Sigmoid colon (tissue), 7 donors: ENCODE measurements around the gene IGSF5. TPM values are rescaled to one million over a fixed set of nuclear protein-coding genes. Genes with fewer than 3 reads are reported as not detected.
"Not testable (repeated sequence)": the region's sequence is repeated elsewhere in the genome, so short reads cannot be mapped to it uniquely, and the experiment has no call there.

Experiments
- DNase-seq: peaks from one replicate; pipeline ENCODE4 v3.0.0-alpha.2; 2019
- H3K27ac ChIP-seq, 4 donors: fragments of 200-600 bp; sonication (generic); one replicate each; pipeline ENCODE4 v1.5.1; 2016 to 2019; ENCODE audit warnings: mild to moderate bottlenecking in 1 of 4
- H3K27me3 ChIP-seq, 3 donors: fragments of 200-600 bp; sonication (generic); one replicate each; pipeline ENCODE4 v1.5.1; 2019; ENCODE audit warnings: mild to moderate bottlenecking in 1 of 3
- H3K36me3 ChIP-seq, 4 donors: fragments of 200-600 bp; sonication (generic); one replicate each; pipeline ENCODE4 v1.5.1; 2016 to 2019
- H3K4me1 ChIP-seq, 4 donors: fragments of 200-600 bp; sonication (generic); one replicate each; pipeline ENCODE4 v1.5.1; 2017 to 2019
- H3K4me3 ChIP-seq, 4 donors: fragments of 200-600 bp; sonication (generic); one replicate each; pipeline ENCODE4 v1.5.1; 2017 to 2019; ENCODE audit warnings: mild to moderate bottlenecking in 2 of 4, moderate library complexity in 1 of 4
- H3K9me3 ChIP-seq, 4 donors: fragments of 200-600 bp in 3 of 4; sonication (generic) in 3 of 4; one replicate each; pipeline versions ENCODE4 v1.5.1 to v1.6.1; 2013 to 2019
- CTCF ChIP-seq, 4 experiments: fragments of 450-650 bp in 3 of 4; fragments of 200-600 bp in 1 of 4; IDR thresholded peaks; one replicate each; pipeline ENCODE4 v1.5.1; 2016 to 2019; ENCODE audit warnings: antibody characterized with exemption in 4 of 4, mild to moderate bottlenecking in 3 of 4, moderate library complexity in 2 of 4
- EP300 ChIP-seq, 4 donors: sonication (generic); formaldehyde crosslinking; IDR thresholded peaks; one replicate each; pipeline ENCODE4 v1.6.1; 2017; ENCODE audit warnings: antibody characterized with exemption in 4 of 4
- POLR2A ChIP-seq, 2 donors: fragments of 450-650 bp; IDR thresholded peaks; one replicate each; pipeline ENCODE4 v1.6.1; 2016; ENCODE audit warnings: antibody characterized with exemption in 2 of 2, mild to moderate bottlenecking in 2 of 2, moderate library complexity in 2 of 2
- POLR2AphosphoS5 ChIP-seq, 4 donors: sonication (generic); formaldehyde crosslinking; IDR thresholded peaks; one replicate each; pipeline ENCODE4 v1.6.1; 2017; ENCODE audit warnings: antibody characterized with exemption in 4 of 4
- WGBS, 2 donors: extraction: QIAGEN DNeasy Blood & Tissue Kit; methylation state at CpG; one replicate each; pipeline ENCODE4 v1.1.7; 2013; 5-methylcytosine and 5-hydroxymethylcytosine counted together
- intact Hi-C: fragments of 100-400 bp; cut with DNase I; formaldehyde crosslinking; loops from one replicate; pipeline ENCODE4 v1.15.1; 2023
- polyA plus RNA-seq, 3 donors: library from polyadenylated mRNA; stranded (reverse); fragments of 200-250 nt; gene quantifications; one replicate each; pipeline ENCODE4 v1.2.3, GENCODE V29; 2013
- total RNA-seq, 4 donors: library from RNA; depleted of rRNA; stranded (reverse); fragments of >200 nt; gene quantifications; one replicate each; pipeline ENCODE4 v1.1.0, GENCODE V29; 2016
- donor health status: healthy with polysubstance abuse.
- donor health status: Bipolar disorder and iron deficiency.
- donor health status: healthy.

IGSF5 gene
- total and polyA plus RNA-seq, 7 donors, result 0.09 to 0.36 (median 0.27) TPM; not detected in 4

GRCh38 chr21:39730418-39731157 lies 14.4 kb upstream of the IGSF5 start:
- TF ChIP-seq POLR2A (IDR thresholded peaks at IDR 0.05), result no peak
- TF ChIP-seq CTCF (IDR thresholded peaks at IDR 0.05), result no peak
- no peak for TF ChIP-seq POLR2AphosphoS5 (IDR thresholded peaks at IDR 0.05)
- TF ChIP-seq EP300 (IDR thresholded peaks at IDR 0.05), result no peak
- no peak for DNase-seq
- 91 to 92% methylated on average over 13 of the region's 13 CpGs for WGBS, 2 donors
- intact Hi-C loops, result no loop called here
- Histone ChIP-seq H3K9me3 (no peaks in the 10 kb centered on the region), H3K4me3 (no peak overlapping the region), H3K4me1 (no peaks in the 10 kb centered on the region), H3K36me3 (no peaks in the 10 kb centered on the region), H3K27me3 (no peaks in the 10 kb centered on the region), H3K27ac (peak overlapping the region in 1 of 4 donors; percentile 60)

- H3K9me3 ChIP-seq, result no peaks in the 10 kb centered on the region
- WGBS, 2 donors, result 92 to 94% methylated on average over 4 of the region's 4 CpGs
- no peaks in the 10 kb centered on the region for H3K36me3 ChIP-seq
- no peak for TF ChIP-seq EP300 (IDR thresholded peaks at IDR 0.05)
- no peak for TF ChIP-seq CTCF (IDR thresholded peaks at IDR 0.05)
- no peak for TF ChIP-seq POLR2AphosphoS5 (IDR thresholded peaks at IDR 0.05)
- no peak for TF ChIP-seq POLR2A (IDR thresholded peaks at IDR 0.05)
- H3K27ac ChIP-seq, result no peak overlapping the region
- no peak overlapping the region for H3K4me3 ChIP-seq
- intact Hi-C loops, result no loop called here
- DNase-seq, result no peak
- H3K27me3 ChIP-seq, result no peaks in the 10 kb centered on the region
- H3K4me1 ChIP-seq, result no peaks in the 10 kb centered on the region
Measured at GRCh38 chr21:39736716-39737115, 8.3 kb upstream of the IGSF5 start.

GRCh38 chr21:39737376-39738000 lies 7.5 kb upstream of the IGSF5 start:
- no peaks in the 10 kb centered on the region for H3K9me3 ChIP-seq
- H3K4me1 ChIP-seq, result no peaks in the 10 kb centered on the region
- no peaks in the 10 kb centered on the region for H3K36me3 ChIP-seq
- no peak overlapping the region for H3K27ac ChIP-seq
- TF ChIP-seq POLR2AphosphoS5 (IDR thresholded peaks at IDR 0.05) (no peak), EP300 (IDR thresholded peaks at IDR 0.05) (no peak), POLR2A (IDR thresholded peaks at IDR 0.05) (no peak), CTCF (IDR thresholded peaks at IDR 0.05) (no peak)
- intact Hi-C loops, result no loop called here
- 87% methylated on average over 15 of the region's 15 CpGs for WGBS, 2 donors
- H3K27me3 ChIP-seq, result no peaks in the 10 kb centered on the region
- no peak for DNase-seq
- H3K4me3 ChIP-seq, result no peak overlapping the region

DNA sequence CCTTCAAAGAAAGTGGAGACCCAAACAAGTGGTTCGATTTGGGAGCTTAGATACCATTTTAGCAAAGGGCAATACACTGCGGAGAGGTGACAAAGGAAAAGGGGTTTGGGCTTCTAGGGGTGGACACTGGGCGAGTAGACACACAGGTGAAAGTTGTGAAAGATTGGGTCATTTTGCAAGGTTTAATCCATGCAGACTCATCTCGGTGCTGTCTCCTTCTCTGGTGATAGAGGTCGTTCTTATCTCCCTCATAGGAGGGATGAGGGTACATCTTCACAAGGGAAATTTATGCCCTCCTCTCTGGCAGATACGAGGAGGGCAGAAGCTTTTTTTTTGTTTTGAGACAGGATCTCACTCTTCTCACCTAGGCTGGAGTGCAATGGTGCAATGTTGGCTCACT lies 6.4 kb upstream of the IGSF5 start:
- H3K9me3 ChIP-seq, result no peaks in the 10 kb centered on the region
- DNase-seq, result no peak
- WGBS, 2 donors, result 80 to 84% methylated on average over 6 of the region's 6 CpGs
- H3K4me3 ChIP-seq, result no peak overlapping the region
- no peak overlapping the region for H3K27ac ChIP-seq
- intact Hi-C loops, result no loop called here
- H3K4me1 ChIP-seq, result no peaks in the 10 kb centered on the region
- no peaks in the 10 kb centered on the region for H3K36me3 ChIP-seq
- H3K27me3 ChIP-seq, result no peaks in the 10 kb centered on the region
- TF ChIP-seq CTCF (IDR thresholded peaks at IDR 0.05), result no peak
- no peak for TF ChIP-seq POLR2AphosphoS5 (IDR thresholded peaks at IDR 0.05)
- TF ChIP-seq EP300 (IDR thresholded peaks at IDR 0.05), result no peak
- no peak for TF ChIP-seq POLR2A (IDR thresholded peaks at IDR 0.05)

GRCh38 chr21:39739531-39739930 lies 5.5 kb upstream of the IGSF5 start:
- H3K4me3 ChIP-seq, H3K9me3 ChIP-seq, H3K27ac ChIP-seq, H3K27me3 ChIP-seq, DNase-seq, intact Hi-C loops, H3K36me3 ChIP-seq, H3K4me1 ChIP-seq: not testable (repeated sequence)
- 96 to 98% methylated on average over 5 of the region's 5 CpGs for WGBS, 2 donors

GRCh38 chr21:39742561-39742960 lies 2.4 kb upstream of the IGSF5 start:
- H3K36me3 ChIP-seq, H3K27ac ChIP-seq, H3K4me3 ChIP-seq, DNase-seq, H3K4me1 ChIP-seq, H3K27me3 ChIP-seq, intact Hi-C loops, H3K9me3 ChIP-seq: not testable (repeated sequence)
- 70 to 79% methylated on average over 4 of the region's 4 CpGs for WGBS, 2 donors

- H3K36me3 ChIP-seq, DNase-seq, H3K4me3 ChIP-seq, intact Hi-C loops, H3K9me3 ChIP-seq, H3K27ac ChIP-seq, H3K4me1 ChIP-seq, H3K27me3 ChIP-seq: not testable (repeated sequence)
- WGBS, 2 donors, result 93 to 96% methylated on average over 8 of the region's 8 CpGs
Measured at GRCh38 chr21:39745332-39745731, 349 bp downstream of the IGSF5 start.
